Natural killer cell (primary cell): ENCODE results near the gene NAB2. TPM values are rescaled to one million over a fixed set of nuclear protein-coding genes. Genes with fewer than 3 reads are reported as not detected.

Experiments used
- ATAC-seq, 3 donors: fragments of 150-1000 bp in 2 of 3; fragments of 200-7000 bp in 1 of 3; cut with Tn5 transposase; 1 replicate in 1 of 3; 2 replicates in 2 of 3; pipeline ENCODE4 v1.10.0; 2021; ENCODE audit warnings: mild to moderate bottlenecking in 2 of 3, moderate library complexity in 2 of 3
- DNase-seq, 2 donors: peaks; one replicate each; pipeline versions ENCODE4 v3.0.0 to v3.0.0-alpha.2; 2013 to 2021; ENCODE audit warnings: mixed read lengths in 1 of 2
- H3K27ac ChIP-seq: one replicate; pipeline ENCODE4 v1.5.1; 2013; ENCODE audit warnings: mild to moderate bottlenecking, low read length
- H3K27me3 ChIP-seq: one replicate; pipeline ENCODE4 v1.6.1; 2013; ENCODE audit warnings: low read length; ENCODE audit not compliant: control insufficient read depth, insufficient read depth
- H3K36me3 ChIP-seq: one replicate; pipeline ENCODE4 v1.6.1; 2013; ENCODE audit warnings: low read length; ENCODE audit not compliant: control insufficient read depth, insufficient read depth
- H3K4me1 ChIP-seq: one replicate; pipeline ENCODE4 v1.6.1; 2013; ENCODE audit warnings: low read length; ENCODE audit not compliant: control insufficient read depth, insufficient read depth
- H3K4me3 ChIP-seq: one replicate; pipeline ENCODE4 v1.5.1; 2013; ENCODE audit warnings: low read length
- H3K9me3 ChIP-seq: one replicate; pipeline ENCODE4 v1.6.1; 2013; ENCODE audit warnings: low read length; ENCODE audit not compliant: control insufficient read depth, insufficient read depth
- H3K27ac Mint-ChIP-seq, 2 donors: one replicate each; pipeline ENCODE4 v1.8.0; 2022; ENCODE audit warnings: mild to moderate bottlenecking in 2 of 2, mixed read lengths in 2 of 2, moderate library complexity in 1 of 2
- H3K27me3 Mint-ChIP-seq, 2 donors: one replicate each; pipeline ENCODE4 v1.8.0; 2022; ENCODE audit warnings: low read depth in 2 of 2, mixed read lengths in 2 of 2
- H3K36me3 Mint-ChIP-seq: one replicate; pipeline ENCODE4 v1.8.0; 2022; ENCODE audit warnings: mixed read lengths
- H3K4me1 Mint-ChIP-seq, 2 donors: one replicate each; pipeline ENCODE4 v1.8.0; 2022; ENCODE audit warnings: mixed read lengths in 2 of 2
- H3K4me3 Mint-ChIP-seq: one replicate; pipeline ENCODE4 v1.8.0; 2022; ENCODE audit warnings: mild to moderate bottlenecking, moderate library complexity, mixed read lengths
- H3K9me3 Mint-ChIP-seq, 2 donors: one replicate each; pipeline ENCODE4 v1.8.0; 2022; ENCODE audit warnings: mixed read lengths in 2 of 2
- CTCF ChIP-seq: fragments of 200-600 bp; IDR thresholded peaks from one replicate; pipeline ENCODE4 v1.8.0; 2022; ENCODE audit warnings: antibody characterized with exemption
- WGBS: methylation state at CpG from one replicate; pipeline ENCODE4 v1.1.7; 2013; ENCODE audit warnings: missing lambda C conversion rate; ENCODE audit not compliant: insufficient coverage; 5-methylcytosine and 5-hydroxymethylcytosine counted together
- intact Hi-C: fragments of 100-400 bp; cut with micrococcal nuclease; formaldehyde crosslinking; loops from one replicate; pipeline ENCODE4 v1.14.2; 2022
- total RNA-seq, 4 donors: library from RNA; stranded (reverse); fragments of 120-200 nt in 1 of 4; gene quantifications; one replicate each; pipeline versions ENCODE4 v1.2.3 to v1.2.4, GENCODE V29; 2013 to 2022

Gene NAB2
- total RNA-seq, 3 donors from 2014 or later (not counting 1 experiment from before 2014, with no cell fraction given), result 4.2 to 7.0 (median 5.4) TPM

GRCh38 chr12:57042695-57043094 lies 46.2 kb upstream of the NAB2 start:
- Mint-ChIP-seq H3K4me3 (no peak overlapping the region), H3K4me1 (peaks cover 14 to 19% of the 10 kb centered on the region in 2 donors), H3K27ac (no peak overlapping the region), H3K9me3 (no peaks in the 10 kb centered on the region), H3K27me3 (peaks cover 34 to 44% of the 10 kb centered on the region in 2 donors), H3K36me3 (no peaks in the 10 kb centered on the region)
- WGBS, result 90% methylated on average over 2 of the region's 2 CpGs
- Histone ChIP-seq H3K9me3 (no peaks in the 10 kb centered on the region), H3K4me3 (no peak overlapping the region), H3K36me3 (no peaks in the 10 kb centered on the region), H3K27ac (no peak overlapping the region), H3K27me3 (peaks cover 2% of the 10 kb centered on the region), H3K4me1 (peaks cover 16% of the 10 kb centered on the region)
- TF ChIP-seq CTCF, result no peak
- intact Hi-C loops, result no loop called here
- ATAC-seq, result no peak
- no peak for DNase-seq

GRCh38 chr12:57044468-57044867 lies 44.4 kb upstream of the NAB2 start:
- ATAC-seq (no peak), DNase-seq (no peak)
- Mint-ChIP-seq H3K27ac (no peak overlapping the region), H3K4me3 (no peak overlapping the region), H3K4me1 (peaks cover 24 to 26% of the 10 kb centered on the region in 2 donors), H3K27me3 (peaks cover 43 to 56% of the 10 kb centered on the region in 2 donors), H3K9me3 (no peaks in the 10 kb centered on the region), H3K36me3 (no peaks in the 10 kb centered on the region)
- Histone ChIP-seq H3K36me3 (no peaks in the 10 kb centered on the region), H3K4me3 (no peak overlapping the region), H3K27ac (no peak overlapping the region), H3K9me3 (no peaks in the 10 kb centered on the region), H3K4me1 (peaks cover 26% of the 10 kb centered on the region), H3K27me3 (peaks cover 2% of the 10 kb centered on the region)
- intact Hi-C loops, result no loop called here
- WGBS, result 89% methylated on average over 3 of the region's 6 CpGs
- TF ChIP-seq CTCF, result no peak

DNA sequence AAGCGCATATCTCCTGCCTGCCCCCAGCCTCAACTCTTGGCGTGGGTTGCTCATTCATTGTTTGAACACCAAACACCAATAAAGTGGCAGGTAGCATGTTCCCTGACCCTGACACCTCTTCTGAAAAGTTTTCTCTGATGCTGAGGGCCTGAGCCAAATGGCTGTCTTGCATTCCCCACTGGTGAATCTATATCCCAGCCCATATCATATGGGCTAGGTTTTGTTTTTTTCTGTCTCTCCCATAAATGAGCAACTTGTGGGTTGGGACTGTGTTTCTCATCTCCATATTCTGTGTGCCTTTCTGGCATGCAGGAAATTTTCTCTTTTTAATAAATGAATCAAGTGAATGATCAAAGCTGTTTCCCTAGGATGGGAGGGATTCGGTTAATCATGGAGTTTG lies 44.0 kb upstream of the NAB2 start:
- H3K27me3 ChIP-seq, result peaks cover 2% of the 10 kb centered on the region
- H3K9me3 ChIP-seq, result no peaks in the 10 kb centered on the region
- TF ChIP-seq CTCF, result no peak
- no peaks in the 10 kb centered on the region for H3K9me3 Mint-ChIP-seq
- H3K4me1 ChIP-seq, result peaks cover 26% of the 10 kb centered on the region
- ATAC-seq, result no peak
- H3K36me3 Mint-ChIP-seq, result no peaks in the 10 kb centered on the region
- no peak overlapping the region for H3K4me3 Mint-ChIP-seq
- peaks cover 43 to 60% of the 10 kb centered on the region in 2 donors for H3K27me3 Mint-ChIP-seq
- intact Hi-C loops, result no loop called here
- 98% methylated on average over 3 of the region's 3 CpGs for WGBS
- H3K27ac Mint-ChIP-seq, result no peak overlapping the region
- no peak overlapping the region for H3K27ac ChIP-seq
- DNase-seq, result no peak
- no peaks in the 10 kb centered on the region for H3K36me3 ChIP-seq
- no peak overlapping the region for H3K4me3 ChIP-seq
- H3K4me1 Mint-ChIP-seq, result peaks cover 24 to 26% of the 10 kb centered on the region in 2 donors

DNA sequence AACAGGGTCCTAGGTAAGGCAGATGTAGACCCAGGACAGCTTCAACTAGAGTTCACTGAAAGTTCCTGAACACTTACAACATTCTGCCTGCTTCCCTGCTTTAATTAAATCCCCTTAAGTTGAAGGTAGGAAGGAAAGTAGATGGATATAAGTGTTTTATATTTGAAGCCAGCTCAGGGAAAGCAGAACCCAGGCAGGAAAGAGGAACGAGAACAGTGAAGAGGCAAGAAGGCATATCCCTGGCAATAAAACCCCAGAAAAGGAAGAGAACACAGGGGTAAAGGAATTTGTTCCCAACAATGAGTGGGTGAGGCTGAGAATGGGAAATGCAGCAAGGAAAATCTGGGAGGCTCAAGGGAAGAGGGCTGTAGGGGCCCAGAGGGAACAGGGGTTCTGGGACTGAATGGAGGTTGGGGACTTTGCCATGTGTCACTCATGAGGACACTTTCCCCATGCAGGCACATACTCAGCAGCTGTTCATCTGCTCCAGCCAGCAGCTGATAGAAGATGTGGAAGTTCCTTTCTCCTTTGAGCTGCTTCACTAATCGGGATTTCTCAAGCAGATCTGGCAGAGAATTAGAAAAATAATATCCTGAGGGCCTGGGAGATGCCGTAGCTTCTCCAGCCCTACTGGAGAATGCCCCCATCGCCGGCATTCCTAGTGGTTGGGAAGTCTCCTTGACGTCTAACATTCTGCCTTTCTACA lies 42.7 kb upstream of the NAB2 start:
- Histone ChIP-seq H3K4me1 (peaks cover 29% of the 10 kb centered on the region), H3K4me3 (no peak overlapping the region), H3K27ac (no peak overlapping the region), H3K27me3 (peaks cover 2% of the 10 kb centered on the region), H3K9me3 (no peaks in the 10 kb centered on the region), H3K36me3 (no peaks in the 10 kb centered on the region)
- Mint-ChIP-seq H3K9me3 (no peaks in the 10 kb centered on the region), H3K36me3 (no peaks in the 10 kb centered on the region), H3K27ac (no peak overlapping the region), H3K27me3 (peaks cover 43 to 70% of the 10 kb centered on the region in 2 donors), H3K4me3 (peak overlapping the region; percentile 18), H3K4me1 (peaks cover 31 to 34% of the 10 kb centered on the region in 2 donors)
- intact Hi-C loops, result no loop called here
- ATAC-seq (no peak), DNase-seq (no peak)
- 88% methylated on average over 5 of the region's 6 CpGs for WGBS
- TF ChIP-seq CTCF, result no peak
